ENCODE measurements around the gene PLCH2.

The PLCH2 gene

DNA sequence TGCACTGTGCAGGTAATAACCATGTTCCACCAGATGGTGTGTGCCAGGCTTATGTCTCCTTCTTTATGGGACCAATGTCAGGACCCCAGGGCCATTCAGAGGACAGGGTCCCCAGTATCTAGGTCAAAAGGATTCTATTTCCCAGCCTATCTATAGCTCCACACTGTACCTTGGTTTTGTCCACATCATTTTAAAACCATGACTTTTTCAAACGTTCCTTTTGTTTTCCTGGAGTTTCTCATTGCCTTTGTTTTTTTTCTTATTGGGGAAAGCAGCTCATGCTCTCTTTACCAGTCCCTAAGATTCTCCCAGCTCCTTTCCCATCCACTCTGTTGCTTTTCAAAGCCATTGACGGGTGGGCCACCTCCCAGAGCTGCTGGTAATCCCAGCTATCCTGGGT lies 12.6 kb downstream of the PLCH2 start:
- no peaks in the 10 kb centered on the region for H3K27me3 ChIP-seq (ENCODE audit: control insufficient read depth, low read length)
- no peak overlapping the region for H3K4me3 ChIP-seq (ENCODE audit: low read length)
- H3K27ac ChIP-seq (ENCODE audit: low read depth, low read length) = no peak overlapping the region
- no peaks in the 10 kb centered on the region for H3K79me2 ChIP-seq (ENCODE audit: control insufficient read depth, low read length)
- no peak overlapping the region for H3K4me2 ChIP-seq (ENCODE audit: low read length)
- no peaks in the 10 kb centered on the region for H3K9me2 ChIP-seq (replicated peaks; ENCODE audit: control insufficient read depth, low read length)
- no peak for TF ChIP-seq EZH2phosphoT487 (IDR thresholded peaks at IDR 0.05; ENCODE audit: borderline replicate concordance, low read length)
- TF ChIP-seq, protein P1, sequence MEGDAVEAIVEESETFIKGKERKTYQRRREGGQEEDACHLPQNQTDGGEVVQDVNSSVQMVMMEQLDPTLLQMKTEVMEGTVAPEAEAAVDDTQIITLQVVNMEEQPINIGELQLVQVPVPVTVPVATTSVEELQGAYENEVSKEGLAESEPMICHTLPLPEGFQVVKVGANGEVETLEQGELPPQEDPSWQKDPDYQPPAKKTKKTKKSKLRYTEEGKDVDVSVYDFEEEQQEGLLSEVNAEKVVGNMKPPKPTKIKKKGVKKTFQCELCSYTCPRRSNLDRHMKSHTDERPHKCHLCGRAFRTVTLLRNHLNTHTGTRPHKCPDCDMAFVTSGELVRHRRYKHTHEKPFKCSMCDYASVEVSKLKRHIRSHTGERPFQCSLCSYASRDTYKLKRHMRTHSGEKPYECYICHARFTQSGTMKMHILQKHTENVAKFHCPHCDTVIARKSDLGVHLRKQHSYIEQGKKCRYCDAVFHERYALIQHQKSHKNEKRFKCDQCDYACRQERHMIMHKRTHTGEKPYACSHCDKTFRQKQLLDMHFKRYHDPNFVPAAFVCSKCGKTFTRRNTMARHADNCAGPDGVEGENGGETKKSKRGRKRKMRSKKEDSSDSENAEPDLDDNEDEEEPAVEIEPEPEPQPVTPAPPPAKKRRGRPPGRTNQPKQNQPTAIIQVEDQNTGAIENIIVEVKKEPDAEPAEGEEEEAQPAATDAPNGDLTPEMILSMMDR (IDR thresholded peaks at IDR 0.05; ENCODE audit: low read depth, low read length, poor library complexity, severe bottlenecking) = no peak
- H3K4me1 ChIP-seq (ENCODE audit: control insufficient read depth, low read length) = peaks cover 8% of the 10 kb centered on the region
- peaks cover 11% of the 10 kb centered on the region for H3K9me3 ChIP-seq (ENCODE audit: control insufficient read depth, insufficient read depth, low read length)
- no peaks in the 10 kb centered on the region for H4K20me1 ChIP-seq (ENCODE audit: control insufficient read depth, insufficient read depth, low read depth, low read length)
- H3K36me3 ChIP-seq (ENCODE audit: control insufficient read depth, low read length) = no peaks in the 10 kb centered on the region
- H3F3A ChIP-seq (ENCODE audit: control insufficient read depth, insufficient read depth) = no peaks in the 10 kb centered on the region

DNA sequence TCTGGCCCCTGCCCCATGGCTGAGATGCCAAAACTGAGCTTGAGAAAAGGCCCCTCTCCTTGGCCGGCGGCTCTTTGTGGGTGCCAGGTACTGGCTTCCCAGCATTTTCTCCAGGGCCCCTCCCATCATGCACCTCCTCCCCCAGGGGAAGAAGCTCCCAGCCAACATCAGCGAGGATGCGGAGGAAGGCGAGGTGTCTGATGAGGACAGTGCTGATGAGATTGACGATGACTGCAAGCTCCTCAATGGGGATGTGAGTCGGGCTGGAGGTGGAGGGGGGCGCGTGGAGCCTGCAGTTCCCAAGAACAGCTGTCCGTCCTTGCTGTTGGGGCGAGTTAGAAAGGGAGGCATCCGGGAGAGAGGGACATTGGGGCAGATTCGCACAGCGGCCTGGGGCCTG lies 13.5 kb downstream of the PLCH2 start:
- no peaks in the 10 kb centered on the region for H3K79me2 ChIP-seq (ENCODE audit: control insufficient read depth, low read length)
- TF ChIP-seq, protein P1 (IDR thresholded peaks at IDR 0.05; ENCODE audit: low read depth, low read length, poor library complexity, severe bottlenecking) = no peak
- no peak for TF ChIP-seq EZH2phosphoT487 (IDR thresholded peaks at IDR 0.05; ENCODE audit: borderline replicate concordance, low read length)
- H3F3A ChIP-seq (ENCODE audit: control insufficient read depth, insufficient read depth) = no peaks in the 10 kb centered on the region
- no peaks in the 10 kb centered on the region for H3K9me2 ChIP-seq (replicated peaks; ENCODE audit: control insufficient read depth, low read length)
- H3K27me3 ChIP-seq (ENCODE audit: control insufficient read depth, low read length) = no peaks in the 10 kb centered on the region
- no peak overlapping the region for H3K27ac ChIP-seq (ENCODE audit: low read depth, low read length)
- H3K4me1 ChIP-seq (ENCODE audit: control insufficient read depth, low read length) = peaks cover 15% of the 10 kb centered on the region
- no peaks in the 10 kb centered on the region for H4K20me1 ChIP-seq (ENCODE audit: control insufficient read depth, insufficient read depth, low read depth, low read length)
- peaks cover 11% of the 10 kb centered on the region for H3K9me3 ChIP-seq (ENCODE audit: control insufficient read depth, insufficient read depth, low read length)
- H3K4me3 ChIP-seq (ENCODE audit: low read length) = no peak overlapping the region
- H3K36me3 ChIP-seq (ENCODE audit: control insufficient read depth, low read length) = no peaks in the 10 kb centered on the region
- no peak overlapping the region for H3K4me2 ChIP-seq (ENCODE audit: low read length)

DNA sequence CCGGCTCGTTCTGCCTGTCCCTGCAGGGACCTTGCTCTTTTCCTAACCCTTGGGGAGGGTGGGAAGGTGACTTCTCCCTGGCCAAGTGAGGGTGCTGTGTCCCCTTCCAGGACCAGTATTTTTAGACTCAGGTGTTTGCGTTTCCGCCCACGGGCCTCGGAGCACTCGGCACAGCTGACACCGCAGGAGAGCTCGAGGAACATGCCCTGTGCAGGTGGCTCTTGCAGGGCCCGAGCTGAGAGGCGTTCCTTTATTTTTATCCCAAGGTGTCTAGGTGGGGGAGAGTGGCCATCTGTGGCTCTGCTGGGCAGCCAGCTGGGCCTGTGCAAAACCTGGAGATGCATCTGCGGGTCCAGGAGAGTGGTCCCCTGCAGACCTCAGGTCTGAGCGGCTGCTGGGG lies 16.0 kb downstream of the PLCH2 start:
- Histone ChIP-seq H3K4me1 (ENCODE audit: control insufficient read depth, low read length) (peaks cover 35% of the 10 kb centered on the region), H3K4me3 (ENCODE audit: low read length) (no peak overlapping the region), H3K9me2 (replicated peaks; ENCODE audit: control insufficient read depth, low read length) (no peaks in the 10 kb centered on the region), H4K20me1 (ENCODE audit: control insufficient read depth, insufficient read depth, low read depth, low read length) (no peaks in the 10 kb centered on the region), H3K4me2 (ENCODE audit: low read length) (no peak overlapping the region), H3K27ac (ENCODE audit: low read depth, low read length) (no peak overlapping the region), H3F3A (ENCODE audit: control insufficient read depth, insufficient read depth) (no peaks in the 10 kb centered on the region), H3K9me3 (ENCODE audit: control insufficient read depth, insufficient read depth, low read length) (peaks cover 11% of the 10 kb centered on the region), H3K27me3 (ENCODE audit: control insufficient read depth, low read length) (no peaks in the 10 kb centered on the region), H3K36me3 (ENCODE audit: control insufficient read depth, low read length) (no peaks in the 10 kb centered on the region), H3K79me2 (ENCODE audit: control insufficient read depth, low read length) (no peaks in the 10 kb centered on the region)
- TF ChIP-seq, protein P1 (IDR thresholded peaks at IDR 0.05; ENCODE audit: low read depth, low read length, poor library complexity, severe bottlenecking) = no peak
- TF ChIP-seq EZH2phosphoT487 (IDR thresholded peaks at IDR 0.05; ENCODE audit: borderline replicate concordance, low read length) = no peak

DNA sequence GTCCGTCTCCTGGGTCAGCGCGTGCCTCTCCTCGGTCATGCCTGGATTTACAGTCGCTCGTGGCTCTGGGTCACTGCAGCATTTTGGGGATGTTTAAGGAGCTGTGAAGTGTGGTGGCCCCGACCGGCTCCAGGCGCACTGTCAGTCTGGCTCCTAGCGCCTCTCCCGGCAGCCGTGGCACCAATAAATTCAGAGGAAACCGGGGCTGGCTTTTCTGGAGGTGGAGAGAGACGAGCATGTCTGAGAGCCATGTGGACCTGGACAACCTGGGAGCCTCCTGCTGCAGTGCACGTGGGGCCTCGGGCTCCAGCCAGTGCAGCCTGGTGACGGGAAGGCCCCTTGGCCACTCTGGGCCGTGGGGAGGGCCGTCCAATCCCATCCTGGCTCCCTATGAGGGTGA lies 17.1 kb downstream of the PLCH2 start:
- no peak overlapping the region for H3K27ac ChIP-seq (ENCODE audit: low read depth, low read length)
- no peak overlapping the region for H3K4me2 ChIP-seq (ENCODE audit: low read length)
- TF ChIP-seq, protein P1 (IDR thresholded peaks at IDR 0.05; ENCODE audit: low read depth, low read length, poor library complexity, severe bottlenecking) = no peak
- TF ChIP-seq EZH2phosphoT487 (IDR thresholded peaks at IDR 0.05; ENCODE audit: borderline replicate concordance, low read length) = no peak
- no peaks in the 10 kb centered on the region for H3F3A ChIP-seq (ENCODE audit: control insufficient read depth, insufficient read depth)
- H3K9me3 ChIP-seq (ENCODE audit: control insufficient read depth, insufficient read depth, low read length) = peaks cover 11% of the 10 kb centered on the region
- no peaks in the 10 kb centered on the region for H3K36me3 ChIP-seq (ENCODE audit: control insufficient read depth, low read length)
- H3K79me2 ChIP-seq (ENCODE audit: control insufficient read depth, low read length) = no peaks in the 10 kb centered on the region
- H3K27me3 ChIP-seq (ENCODE audit: control insufficient read depth, low read length) = no peaks in the 10 kb centered on the region
- peaks cover 42% of the 10 kb centered on the region for H3K4me1 ChIP-seq (ENCODE audit: control insufficient read depth, low read length)
- no peaks in the 10 kb centered on the region for H4K20me1 ChIP-seq (ENCODE audit: control insufficient read depth, insufficient read depth, low read depth, low read length)
- no peak overlapping the region for H3K4me3 ChIP-seq (ENCODE audit: low read length)
- no peaks in the 10 kb centered on the region for H3K9me2 ChIP-seq (replicated peaks; ENCODE audit: control insufficient read depth, low read length)

Measured in DOHH2 (cell line).